HL-60 (cell line): ENCODE results near the gene CCNY.

ENCODE experiments used
- GABPA ChIP-seq: IDR thresholded peaks from 2 replicates; pipeline ENCODE4 v1.6.1; 2012; ENCODE audit warnings: low read depth
- POLR2AphosphoS5 ChIP-seq: IDR thresholded peaks from 2 replicates; pipeline ENCODE4 v1.6.1; 2012; ENCODE audit warnings: low read depth
- SPI1 ChIP-seq: IDR thresholded peaks from 2 replicates; pipeline ENCODE4 v1.6.1; 2012; ENCODE audit warnings: low read depth, mild to moderate bottlenecking, borderline replicate concordance
- TF ChIP-seq, protein P1 (sequence below): IDR thresholded peaks from one replicate; pipeline ENCODE4 v1.5.1; 2011; ENCODE audit warnings: low read length, control low read depth, inconsistent platforms; ENCODE audit not compliant: insufficient read depth
- TF ChIP-seq, protein P2 (sequence below): IDR thresholded peaks from 2 replicates; pipeline ENCODE4 v1.6.1; 2012; ENCODE audit warnings: low read depth; ENCODE audit not compliant: insufficient replicate concordance

DNA sequence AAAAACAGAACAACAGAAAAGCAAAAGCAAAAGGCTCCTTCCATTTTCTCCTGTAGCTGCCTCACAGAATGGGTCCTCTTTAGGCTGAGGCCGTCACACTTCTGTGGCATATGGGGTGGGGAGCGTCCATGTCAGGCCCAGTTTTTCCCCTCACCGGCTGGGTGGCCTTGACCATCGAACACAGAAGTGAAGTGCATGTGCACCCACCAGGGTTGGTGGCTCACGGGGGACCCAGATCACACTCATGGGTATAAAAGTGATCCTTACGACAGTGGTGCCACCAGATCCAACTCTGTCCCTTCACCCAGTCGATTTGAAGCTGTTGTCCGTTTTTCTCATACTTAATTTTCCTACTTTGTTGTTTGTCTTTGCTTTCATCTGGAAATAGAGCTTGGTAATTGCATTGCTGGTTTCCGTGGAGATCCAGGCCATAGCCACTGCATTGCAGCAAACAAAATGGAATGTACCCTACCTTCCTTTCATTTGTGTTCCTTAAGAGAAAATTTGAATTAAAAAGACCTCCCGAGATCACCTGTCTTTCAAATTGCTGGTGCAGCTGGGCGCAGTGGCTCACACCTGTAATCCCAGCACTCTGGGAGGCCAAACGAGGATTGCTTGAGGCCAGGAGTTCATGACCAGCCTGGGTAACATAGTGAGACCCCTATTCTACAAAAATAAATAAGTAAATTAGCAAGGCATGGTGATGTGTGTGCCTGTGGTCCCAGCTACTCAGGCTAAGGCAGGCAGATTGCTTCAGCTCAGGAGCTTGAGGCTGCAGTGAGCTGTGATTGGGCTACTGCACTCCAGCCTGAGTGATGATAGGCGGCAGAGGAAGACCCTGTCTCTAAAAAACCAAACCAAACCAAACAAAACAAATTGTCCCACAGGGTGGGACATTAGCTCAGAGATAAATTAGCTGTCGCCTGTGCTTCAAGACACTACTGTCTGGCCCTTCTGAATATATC lies 258.1 kb downstream of the CCNY start:
- TF ChIP-seq, protein P1, sequence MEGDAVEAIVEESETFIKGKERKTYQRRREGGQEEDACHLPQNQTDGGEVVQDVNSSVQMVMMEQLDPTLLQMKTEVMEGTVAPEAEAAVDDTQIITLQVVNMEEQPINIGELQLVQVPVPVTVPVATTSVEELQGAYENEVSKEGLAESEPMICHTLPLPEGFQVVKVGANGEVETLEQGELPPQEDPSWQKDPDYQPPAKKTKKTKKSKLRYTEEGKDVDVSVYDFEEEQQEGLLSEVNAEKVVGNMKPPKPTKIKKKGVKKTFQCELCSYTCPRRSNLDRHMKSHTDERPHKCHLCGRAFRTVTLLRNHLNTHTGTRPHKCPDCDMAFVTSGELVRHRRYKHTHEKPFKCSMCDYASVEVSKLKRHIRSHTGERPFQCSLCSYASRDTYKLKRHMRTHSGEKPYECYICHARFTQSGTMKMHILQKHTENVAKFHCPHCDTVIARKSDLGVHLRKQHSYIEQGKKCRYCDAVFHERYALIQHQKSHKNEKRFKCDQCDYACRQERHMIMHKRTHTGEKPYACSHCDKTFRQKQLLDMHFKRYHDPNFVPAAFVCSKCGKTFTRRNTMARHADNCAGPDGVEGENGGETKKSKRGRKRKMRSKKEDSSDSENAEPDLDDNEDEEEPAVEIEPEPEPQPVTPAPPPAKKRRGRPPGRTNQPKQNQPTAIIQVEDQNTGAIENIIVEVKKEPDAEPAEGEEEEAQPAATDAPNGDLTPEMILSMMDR = no peak
- TF ChIP-seq GABPA (no peak), POLR2AphosphoS5 (no peak), SPI1 (no peak)
- TF ChIP-seq, protein P2, sequence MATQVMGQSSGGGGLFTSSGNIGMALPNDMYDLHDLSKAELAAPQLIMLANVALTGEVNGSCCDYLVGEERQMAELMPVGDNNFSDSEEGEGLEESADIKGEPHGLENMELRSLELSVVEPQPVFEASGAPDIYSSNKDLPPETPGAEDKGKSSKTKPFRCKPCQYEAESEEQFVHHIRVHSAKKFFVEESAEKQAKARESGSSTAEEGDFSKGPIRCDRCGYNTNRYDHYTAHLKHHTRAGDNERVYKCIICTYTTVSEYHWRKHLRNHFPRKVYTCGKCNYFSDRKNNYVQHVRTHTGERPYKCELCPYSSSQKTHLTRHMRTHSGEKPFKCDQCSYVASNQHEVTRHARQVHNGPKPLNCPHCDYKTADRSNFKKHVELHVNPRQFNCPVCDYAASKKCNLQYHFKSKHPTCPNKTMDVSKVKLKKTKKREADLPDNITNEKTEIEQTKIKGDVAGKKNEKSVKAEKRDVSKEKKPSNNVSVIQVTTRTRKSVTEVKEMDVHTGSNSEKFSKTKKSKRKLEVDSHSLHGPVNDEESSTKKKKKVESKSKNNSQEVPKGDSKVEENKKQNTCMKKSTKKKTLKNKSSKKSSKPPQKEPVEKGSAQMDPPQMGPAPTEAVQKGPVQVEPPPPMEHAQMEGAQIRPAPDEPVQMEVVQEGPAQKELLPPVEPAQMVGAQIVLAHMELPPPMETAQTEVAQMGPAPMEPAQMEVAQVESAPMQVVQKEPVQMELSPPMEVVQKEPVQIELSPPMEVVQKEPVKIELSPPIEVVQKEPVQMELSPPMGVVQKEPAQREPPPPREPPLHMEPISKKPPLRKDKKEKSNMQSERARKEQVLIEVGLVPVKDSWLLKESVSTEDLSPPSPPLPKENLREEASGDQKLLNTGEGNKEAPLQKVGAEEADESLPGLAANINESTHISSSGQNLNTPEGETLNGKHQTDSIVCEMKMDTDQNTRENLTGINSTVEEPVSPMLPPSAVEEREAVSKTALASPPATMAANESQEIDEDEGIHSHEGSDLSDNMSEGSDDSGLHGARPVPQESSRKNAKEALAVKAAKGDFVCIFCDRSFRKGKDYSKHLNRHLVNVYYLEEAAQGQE = no peak
